HepG2 (cell line): ENCODE data around the gene LAMA1. TPM values are rescaled to one million over a fixed set of nuclear protein-coding genes. Genes with fewer than 3 reads are reported as not detected.
"Not testable (repeated sequence)": the region's sequence is repeated elsewhere in the genome, so short reads cannot be mapped to it uniquely, and the experiment has no call there.

Experiments used
- ATAC-seq: fragments of 200-7000 bp; cut with Tn5 transposase; 3 replicates; pipeline ENCODE4 v1.9.1; 2020; ENCODE audit warnings: mild to moderate bottlenecking, moderate library complexity
- BruUV-seq: library from RNA; stranded (reverse); fragments of 400-500 nt; replicated peaks from 2 replicates; lab custom pipeline; 2021; lab: Mats Ljungman, UMichigan
- CTCF ChIA-PET: fragments of 300-600 bp; formaldehyde crosslinking; extraction: SDS; loops from one replicate; lab custom pipeline; 2021; ENCODE audit warnings: low total read pairs, inconsistent platforms, low intra/inter-chr PET ratio; lab: Yijun Ruan, JAX
- POLR2A ChIA-PET: fragments of 350-600 bp; sonication (Branson Sonifier 250); formaldehyde crosslinking; loops from one replicate; lab custom pipeline; 2020; ENCODE audit warnings: antibody characterized with exemption, inconsistent platforms; lab: Yijun Ruan, JAX
- DNase-seq: peaks from one replicate; pipeline ENCODE4 v3.0.0-alpha.2; 2015; ENCODE audit warnings: low spot score
- FAIRE-seq: peaks from 3 replicates; lab custom pipeline; 2011; peaks lifted over from hg19 to GRCh38; lab: Jason Lieb, UNC
- H2AFZ ChIP-seq: one replicate; pipeline ENCODE4 v1.6.1; 2011; ENCODE audit warnings: low read length, inconsistent platforms
- H3K27ac ChIP-seq: fragments of 300-600 bp; 3 replicates; pipeline ENCODE4 v1.8.0; 2011; ENCODE audit warnings: mixed run types, mild to moderate bottlenecking, mixed read lengths, low read length, inconsistent platforms; ENCODE audit not compliant: insufficient read depth; ENCODE audit errors: extremely low read length
- H3K27me3 ChIP-seq, 2 experiments: fragments of 200-600 bp in 1 of 2; 2 replicates in 1 of 2; 3 replicates in 1 of 2; pipeline versions ENCODE4 v1.6.0 to v1.8.0; 2011; ENCODE audit warnings: low read length in 2 of 2, mild to moderate bottlenecking in 2 of 2, moderate library complexity in 2 of 2, inconsistent platforms in 1 of 2; ENCODE audit not compliant: insufficient read depth in 2 of 2, control insufficient read depth in 1 of 2
- H3K36me3 ChIP-seq, 2 experiments: fragments of 200-600 bp in 1 of 2; replicated peaks in 1 of 2; 2 replicates in 1 of 2; 3 replicates in 1 of 2; pipeline versions ENCODE4 v1.5.1 to v1.8.0; 2011; ENCODE audit warnings: low read length in 2 of 2, inconsistent platforms in 1 of 2; ENCODE audit not compliant: insufficient read depth in 2 of 2, control insufficient read depth in 1 of 2
- H3K4me1 ChIP-seq: 2 replicates; pipeline ENCODE4 v1.5.1; 2012; ENCODE audit warnings: low read length, inconsistent platforms; ENCODE audit not compliant: insufficient read depth
- H3K4me2 ChIP-seq: 2 replicates; pipeline ENCODE4 v1.6.0; 2011; ENCODE audit warnings: low read depth, low read length, inconsistent platforms
- H3K4me3 ChIP-seq, 3 experiments: fragments of 200-600 bp in 1 of 3; sonication (generic), shearing (Covaris generic) in 1 of 3; replicated peaks in 1 of 3; 2 replicates each; pipeline ENCODE4 v1.5.1; 2011 to 2016; ENCODE audit warnings: low read length in 3 of 3, inconsistent platforms in 2 of 3, low read depth in 2 of 3, mild to moderate bottlenecking in 2 of 3, control low read depth in 1 of 3, mixed read lengths in 1 of 3; ENCODE audit not compliant: insufficient read depth in 1 of 3
- H3K79me2 ChIP-seq: one replicate; pipeline ENCODE4 v1.6.1; 2011; ENCODE audit warnings: low read length, inconsistent platforms; ENCODE audit not compliant: insufficient read depth
- H3K9ac ChIP-seq: 2 replicates; pipeline ENCODE4 v1.6.0; 2011; ENCODE audit warnings: mild to moderate bottlenecking, low read depth, low read length, inconsistent platforms; ENCODE audit not compliant: insufficient read depth
- H3K9me3 ChIP-seq: 2 replicates; pipeline ENCODE4 v1.5.1; 2012; ENCODE audit warnings: mild to moderate bottlenecking, low read length
- H4K20me1 ChIP-seq: 2 replicates; pipeline ENCODE4 v1.6.0; 2011; ENCODE audit warnings: inconsistent platforms, mild to moderate bottlenecking, low read length, moderate library complexity; ENCODE audit not compliant: insufficient read depth
- CCAR2 ChIP-seq: fragments of 200-400 bp; formaldehyde crosslinking; optimal IDR thresholded peaks from 2 replicates; pipeline ENCODE3; 2018; ENCODE audit warnings: low read depth, mild to moderate bottlenecking, low read length, moderate library complexity
- GPN1 ChIP-seq: sonication (generic); formaldehyde crosslinking; IDR thresholded peaks from 2 replicates; pipeline ENCODE4 v1.5.1; 2020; ENCODE audit warnings: missing genetic modification reagents, borderline replicate concordance
- HMGA1 ChIP-seq: sonication (generic); formaldehyde crosslinking; conservative IDR thresholded peaks from 2 replicates; pipeline ENCODE4 v1.4.0; 2020; ENCODE audit warnings: missing genetic modification reagents
- REXO4 ChIP-seq: sonication (generic); formaldehyde crosslinking; IDR thresholded peaks from 2 replicates; pipeline ENCODE4 v1.8.0; 2022; ENCODE audit warnings: missing genetic modification reagents, mild to moderate bottlenecking, borderline replicate concordance
- TEAD2 ChIP-seq: sonication (generic); formaldehyde crosslinking; IDR thresholded peaks from 2 replicates; pipeline ENCODE4 v1.9.0; 2021; ENCODE audit warnings: missing genetic modification reagents
- U2AF2 ChIP-seq: fragments of 200-400 bp; formaldehyde crosslinking; IDR thresholded peaks from 2 replicates; pipeline ENCODE4 v1.6.1; 2017; ENCODE audit warnings: low read depth, mild to moderate bottlenecking, low read length
- ZBTB37 ChIP-seq: sonication (generic); formaldehyde crosslinking; IDR thresholded peaks from 2 replicates; pipeline ENCODE4 v1.4.0; 2020; ENCODE audit warnings: mild to moderate bottlenecking, missing genetic modification reagents
- ZBTB38 ChIP-seq: sonication (generic); formaldehyde crosslinking; IDR thresholded peaks from 2 replicates; pipeline ENCODE4 v1.5.1; 2020; ENCODE audit warnings: mild to moderate bottlenecking, missing genetic modification reagents
- ZFX ChIP-seq: sonication (generic); formaldehyde crosslinking; IDR thresholded peaks from 2 replicates; pipeline ENCODE4 v1.4.0; 2020; ENCODE audit warnings: mild to moderate bottlenecking, low read depth, missing genetic modification reagents, moderate library complexity
- ZNF121 ChIP-seq: sonication (generic); formaldehyde crosslinking; IDR thresholded peaks from 2 replicates; pipeline ENCODE4 v1.5.0; 2020; ENCODE audit warnings: mild to moderate bottlenecking, missing genetic modification reagents
- ZNF263 ChIP-seq: sonication (generic); formaldehyde crosslinking; IDR thresholded peaks from 2 replicates; pipeline ENCODE4 v1.4.0; 2020; ENCODE audit warnings: missing genetic modification reagents
- ZNF446 ChIP-seq: sonication (generic); formaldehyde crosslinking; IDR thresholded peaks from 2 replicates; pipeline ENCODE4 v1.5.0; 2020; ENCODE audit warnings: mild to moderate bottlenecking, missing genetic modification reagents
- ZSCAN25 ChIP-seq: sonication (generic); formaldehyde crosslinking; IDR thresholded peaks from 2 replicates; pipeline ENCODE4 v1.8.0; 2022; ENCODE audit warnings: mild to moderate bottlenecking, missing genetic modification reagents
- WGBS: methylation state at CpG from one replicate; pipeline ENCODE4 v1.1.6; 2017; ENCODE audit warnings: low lambda C conversion rate; 5-methylcytosine and 5-hydroxymethylcytosine counted together
- in situ Hi-C: cut with HindIII; loops from 2 replicates; pipeline ENCODE4 v1.10.0; 2017; ENCODE audit warnings: low pct_unique_long_range_greater_than_20kb; ENCODE audit not compliant: extremely low pct_ligation_motif_present
- intact Hi-C: fragments of 100-400 bp; cut with micrococcal nuclease; formaldehyde crosslinking; loops from one replicate; pipeline ENCODE4 v1.10.0; 2022; ENCODE audit not compliant: unreplicated experiment
- polyA plus RNA-seq, 8 experiments: library from polyadenylated mRNA; depleted of rRNA in 3 of 8; stranded (reverse) in 7 of 8; unstranded in 1 of 8; fragments of >200 nt; fragmentation: Illumina TruSeq in 4 of 8; extraction: Trizol in 4 of 8; gene quantifications; 2 replicates each; pipeline versions ENCODE4 v1.2.1 to v1.2.3, GENCODE V29; 2011 to 2016; ENCODE audit warnings: low read depth in 4 of 8, missing spikeins in 1 of 8, mixed read lengths in 1 of 8; ENCODE audit not compliant: insufficient read depth in 1 of 8
- total RNA-seq, 5 experiments: library from RNA; depleted of rRNA; stranded (reverse); fragments of >200 nt; fragmentation: Illumina TruSeq; extraction: Trizol; gene quantifications; 2 replicates each; pipeline ENCODE4 v1.2.3, GENCODE V29; 2016; ENCODE audit warnings: low read depth in 1 of 5

LAMA1 gene
- total and polyA plus RNA-seq, 2 of the 13 experiments (the other 11 are each of a cell fraction or from before 2014, with no cell fraction given): 0.05 to 0.44 TPM

- TF ChIP-seq ZNF446 (CRISPR knock-in tag) (no peak), REXO4 (no peak), ZBTB37 (no peak), ZSCAN25 (CRISPR knock-in tag) (no peak), U2AF2 (no peak), ZFX (no peak), ZBTB38 (CRISPR knock-in tag) (peak; percentile 45; the same call in 1 of the 2 replicates)
- TF ChIP-seq, all 625 proteins: peak for 12
Observed at GRCh38 chr18:6940451-6940850, 177.1 kb downstream of the LAMA1 start (continued).

- in situ Hi-C loops: no loop called here
- CTCF ChIA-PET: no interaction called here
- TF ChIP-seq ZNF121 (CRISPR knock-in tag) (no peak), CCAR2 (no peak), GPN1 (CRISPR knock-in tag) (no peak), TEAD2 (CRISPR knock-in tag) (no peak), ZNF263 (CRISPR knock-in tag) (no peak), HMGA1 (CRISPR knock-in tag) (no peak)
- intact Hi-C loops: no loop called here
- DNase-seq: no peak
- Histone ChIP-seq H4K20me1 (no peaks in the 10 kb centered on the region), H2AFZ (peak overlapping the region; percentile 34), H3K4me1 (peaks cover 27% of the 10 kb centered on the region), H3K79me2 (no peaks in the 10 kb centered on the region), H3K9ac (no peak overlapping the region), H3K4me2 (peak overlapping the region; percentile 22; the same call in 1 of the 2 replicates), H3K27me3 (no peaks in the 10 kb centered on the region), H3K4me3 (no peak overlapping the region), H3K27ac (no peak overlapping the region), H3K9me3 (no peaks in the 10 kb centered on the region), H3K36me3 (no peaks in the 10 kb centered on the region)
- no TSS peak for BruUV-seq
- WGBS: 64% methylated on average over 4 of the region's 4 CpGs
- FAIRE-seq: no peak
- ATAC-seq: no peak
- POLR2A ChIA-PET: no interaction called here
Observed at GRCh38 chr18:6939972-6940371, 177.6 kb downstream of the LAMA1 start.

GRCh38 chr18:6938403-6938802 lies 179.2 kb downstream of the LAMA1 start:
- in situ Hi-C loops, POLR2A ChIA-PET: not testable (repeated sequence)

More at GRCh38 chr18:6938403-6938802, 179.2 kb downstream of the LAMA1 start:
- H3K9ac ChIP-seq, BruUV-seq, H3K27me3 ChIP-seq, ATAC-seq, H3K9me3 ChIP-seq, H4K20me1 ChIP-seq, FAIRE-seq, intact Hi-C loops, H3K27ac ChIP-seq, H3K36me3 ChIP-seq, H3K4me3 ChIP-seq, H3K79me2 ChIP-seq, CTCF ChIA-PET, DNase-seq, H3K4me2 ChIP-seq, H2AFZ ChIP-seq: not testable (repeated sequence)
- WGBS: 28% methylated on average over 2 of the region's 2 CpGs
- peaks cover 22% of the 10 kb centered on the region for H3K4me1 ChIP-seq
